Testis (tissue), 3 donors: Measurements from ENCODE around the gene SLC22A12. TPM values are rescaled to one million over a fixed set of nuclear protein-coding genes. Genes with fewer than 3 reads are reported as not detected.

Experiments
- DNase-seq: peaks from one replicate; pipeline ENCODE4 v3.0.0-alpha.2; 2019
- H3K27ac ChIP-seq, 2 donors: fragments of 200-600 bp; sonication (generic); one replicate each; pipeline ENCODE4 v1.5.1; 2019
- H3K27me3 ChIP-seq: fragments of 200-600 bp; sonication (generic); one replicate; pipeline ENCODE4 v1.5.1; 2019
- H3K36me3 ChIP-seq: fragments of 200-600 bp; sonication (generic); one replicate; pipeline ENCODE4 v1.5.1; 2017; ENCODE audit warnings: low read depth; ENCODE audit errors: missing control alignments
- H3K4me1 ChIP-seq: fragments of 200-600 bp; sonication (generic); one replicate; pipeline ENCODE4 v1.5.1; 2019
- H3K4me3 ChIP-seq, 2 donors: fragments of 200-600 bp; sonication (generic); one replicate each; pipeline ENCODE4 v1.5.1; 2017 to 2019
- H3K9me3 ChIP-seq: fragments of 200-600 bp; sonication (generic); one replicate; pipeline ENCODE4 v1.5.1; 2017
- CTCF ChIP-seq, 3 experiments: fragments of 450-650 bp in 2 of 3; fragments of 200-600 bp in 1 of 3; sonication (generic) in 1 of 3; IDR thresholded peaks; one replicate each; pipeline ENCODE4 v1.5.1; 2016 to 2019; ENCODE audit warnings: antibody characterized with exemption in 3 of 3, mild to moderate bottlenecking in 2 of 3, moderate library complexity in 1 of 3
- POLR2A ChIP-seq: fragments of 450-650 bp; IDR thresholded peaks from one replicate; pipeline ENCODE4 v1.6.1; 2017; ENCODE audit warnings: antibody characterized with exemption, mild to moderate bottlenecking, moderate library complexity
- whole genome bisulfite sequencing, 2 donors: methylation state at CpG; one replicate each; pipeline ENCODE4 v1.1.5; 2018; 5-methylcytosine and 5-hydroxymethylcytosine counted together
- intact Hi-C: fragments of 100-400 bp; cut with DNase I; formaldehyde crosslinking; loops from one replicate; pipeline ENCODE4 v1.15.1; 2023; ENCODE audit warnings: low total_unique reads
- polyA plus RNA-seq: library from polyadenylated mRNA; stranded (reverse); fragments of 350-450 nt; fragmentation: Illumina TruSeq; extraction: RNeasy Lipid Tissue Mini Kit (QIAGEN cat#74804); gene quantifications from one replicate; pipeline ENCODE4 v1.2.3, GENCODE V29; 2014; ENCODE audit warnings: low read depth, low replicate concordance; ENCODE audit not compliant: insufficient read depth
- total RNA-seq, 2 donors: library from RNA; depleted of rRNA; stranded (reverse); fragments of >200 nt; gene quantifications; one replicate each; pipeline ENCODE4 v1.2.3, GENCODE V29; 2016

Gene SLC22A12
- total and polyA plus RNA-seq, 3 donors from 2014 or later, result not detected

GRCh38 chr11:64569300-64569970, 21.6 kb upstream of the SLC22A12 start:
- no peak for DNase-seq
- no peaks in the 10 kb centered on the region for H3K27me3 ChIP-seq
- H3K4me1 ChIP-seq, result peaks cover 24% of the 10 kb centered on the region
- no peak overlapping the region for H3K27ac ChIP-seq
- intact Hi-C loops, result no loop called here
- no peak overlapping the region for H3K4me3 ChIP-seq
- 93 to 95% methylated on average over 4 to 8 of the region's 8 CpGs for WGBS, 2 donors
- TF ChIP-seq CTCF (IDR thresholded peaks at IDR 0.05) (no peak), POLR2A (no peak)
- H3K36me3 ChIP-seq, result no peaks in the 10 kb centered on the region
- H3K9me3 ChIP-seq, result no peaks in the 10 kb centered on the region

GRCh38 chr11:64570341-64570740, 20.7 kb upstream of the SLC22A12 start:
- 73 to 75% methylated on average over 3 of the region's 3 CpGs for WGBS, 2 donors
- no peak for DNase-seq

DNA sequence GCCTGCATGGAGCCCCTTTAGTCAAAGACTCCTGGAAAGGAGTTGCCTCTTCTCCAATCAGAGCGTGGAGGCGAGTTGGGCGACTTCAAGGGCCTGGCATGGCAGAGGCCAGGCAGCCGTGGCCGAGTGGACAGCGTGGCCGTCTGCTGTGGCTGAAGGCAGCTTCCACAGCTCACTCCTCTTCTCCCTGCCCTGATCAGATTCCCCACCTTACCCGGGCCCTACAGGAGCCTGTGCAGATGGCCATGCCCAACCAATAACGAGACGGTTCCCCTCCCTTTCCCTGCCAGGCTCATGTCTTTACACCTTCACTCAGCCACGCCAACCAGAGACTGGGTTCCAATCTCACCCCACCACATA, 20.0 kb upstream of the SLC22A12 start:
- H3K9me3 ChIP-seq, result no peaks in the 10 kb centered on the region
- WGBS, 2 donors, result 93 to 96% methylated on average over 11 of the region's 11 CpGs
- H3K36me3 ChIP-seq, result no peaks in the 10 kb centered on the region
- no peak overlapping the region for H3K27ac ChIP-seq
- DNase-seq, result no peak
- intact Hi-C loops, result no loop called here
- H3K27me3 ChIP-seq, result no peaks in the 10 kb centered on the region
- peaks cover 20% of the 10 kb centered on the region for H3K4me1 ChIP-seq
- no peak overlapping the region for H3K4me3 ChIP-seq
- TF ChIP-seq POLR2A (no peak), CTCF (IDR thresholded peaks at IDR 0.05) (no peak)

More at GRCh38 chr11:64570341-64570740, 20.7 kb upstream of the SLC22A12 start:
- no peak for TF ChIP-seq POLR2A
- no peak for TF ChIP-seq CTCF (IDR thresholded peaks at IDR 0.05)
- Histone ChIP-seq H3K9me3 (no peaks in the 10 kb centered on the region), H3K27ac (no peak overlapping the region), H3K4me3 (no peak overlapping the region), H3K4me1 (peaks cover 24% of the 10 kb centered on the region), H3K36me3 (no peaks in the 10 kb centered on the region), H3K27me3 (no peaks in the 10 kb centered on the region)
- intact Hi-C loops, result no loop called here

DNA sequence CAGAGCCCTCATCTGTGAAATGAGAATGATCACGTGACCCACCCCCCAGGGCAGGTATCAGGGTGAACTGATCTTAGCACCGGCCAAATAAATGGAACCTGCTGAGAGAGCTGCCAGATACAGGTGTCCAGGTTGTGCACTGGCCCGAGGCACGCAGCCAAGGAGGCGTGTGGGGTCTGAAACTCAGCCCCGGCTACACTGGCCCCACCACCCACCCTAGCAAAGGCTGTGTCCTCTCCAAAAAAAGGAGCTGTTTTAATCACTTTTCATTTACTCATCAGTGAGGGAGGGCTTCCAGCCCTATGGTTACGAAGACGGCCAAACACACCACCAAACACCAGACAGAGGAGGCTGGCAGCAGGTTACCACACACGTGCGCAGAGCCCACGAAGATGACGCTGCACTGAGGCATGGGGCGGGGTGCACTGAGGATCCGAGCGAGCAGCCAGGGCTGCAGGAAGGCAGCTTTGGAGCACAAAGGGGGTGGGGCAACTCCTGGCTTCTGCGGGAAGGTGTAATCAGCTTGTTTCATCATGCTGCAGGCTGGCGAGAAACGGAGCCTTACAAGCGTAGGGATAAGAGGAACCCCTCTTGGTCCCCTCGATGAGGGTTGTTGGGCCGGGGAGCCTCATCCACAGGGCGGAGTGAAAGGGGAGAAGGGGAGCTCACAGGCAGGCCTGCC, 19.5 kb upstream of the SLC22A12 start:
- no peak for DNase-seq
- Histone ChIP-seq H3K4me1 (peaks cover 14% of the 10 kb centered on the region), H3K9me3 (no peaks in the 10 kb centered on the region), H3K27me3 (no peaks in the 10 kb centered on the region), H3K4me3 (no peak overlapping the region), H3K27ac (no peak overlapping the region), H3K36me3 (no peaks in the 10 kb centered on the region)
- intact Hi-C loops, result no loop called here
- no peak for TF ChIP-seq POLR2A
- TF ChIP-seq CTCF (IDR thresholded peaks at IDR 0.05), result no peak
- 73 to 78% methylated on average over 17 to 22 of the region's 22 CpGs for WGBS, 2 donors
